ENCODE results near the gene POLA2. TPM values are rescaled to one million over a fixed set of nuclear protein-coding genes. Genes with fewer than 3 reads are reported as not detected.
"Not testable (repeated sequence)": the region's sequence is repeated elsewhere in the genome, so short reads cannot be mapped to it uniquely, and the experiment has no call there.

The POLA2 gene
- total RNA-seq, 1 donor from 2014 or later = 5.2 TPM

GRCh38 chr11:65227879-65228278 lies 33.9 kb upstream of the POLA2 start:
- DNase-seq (ENCODE audit: low read depth) (no peak), FAIRE-seq (no peak)
- Histone ChIP-seq H3K9me3 (ENCODE audit: insufficient read depth, low read depth, low read length) (peaks cover 3% of the 10 kb centered on the region), H3K4me3 (ENCODE audit: insufficient read depth, low read depth, low read length) (no peak overlapping the region), H2AFZ (ENCODE audit: low read depth, low read length) (no peak overlapping the region), H3K9ac (ENCODE audit: low read length) (no peak overlapping the region), H3K27me3 (ENCODE audit: insufficient read depth, low read length) (no peaks in the 10 kb centered on the region), H4K20me1 (ENCODE audit: insufficient read depth, low read length) (no peaks in the 10 kb centered on the region), H3K79me2 (ENCODE audit: insufficient read depth, low read length) (no peaks in the 10 kb centered on the region), H3K27ac (ENCODE audit: low read depth, low read length) (no peak overlapping the region), H3K4me2 (ENCODE audit: low read length) (no peak overlapping the region), H3K4me1 (ENCODE audit: insufficient read depth, low read length) (peaks cover 14% of the 10 kb centered on the region), H3K36me3 (ENCODE audit: insufficient read depth, low read length) (no peaks in the 10 kb centered on the region)
- H3K4me1 Mint-ChIP-seq (ENCODE audit: low read depth, unreplicated experiment) = peaks cover 14% of the 10 kb centered on the region
- TF ChIP-seq, protein P1, sequence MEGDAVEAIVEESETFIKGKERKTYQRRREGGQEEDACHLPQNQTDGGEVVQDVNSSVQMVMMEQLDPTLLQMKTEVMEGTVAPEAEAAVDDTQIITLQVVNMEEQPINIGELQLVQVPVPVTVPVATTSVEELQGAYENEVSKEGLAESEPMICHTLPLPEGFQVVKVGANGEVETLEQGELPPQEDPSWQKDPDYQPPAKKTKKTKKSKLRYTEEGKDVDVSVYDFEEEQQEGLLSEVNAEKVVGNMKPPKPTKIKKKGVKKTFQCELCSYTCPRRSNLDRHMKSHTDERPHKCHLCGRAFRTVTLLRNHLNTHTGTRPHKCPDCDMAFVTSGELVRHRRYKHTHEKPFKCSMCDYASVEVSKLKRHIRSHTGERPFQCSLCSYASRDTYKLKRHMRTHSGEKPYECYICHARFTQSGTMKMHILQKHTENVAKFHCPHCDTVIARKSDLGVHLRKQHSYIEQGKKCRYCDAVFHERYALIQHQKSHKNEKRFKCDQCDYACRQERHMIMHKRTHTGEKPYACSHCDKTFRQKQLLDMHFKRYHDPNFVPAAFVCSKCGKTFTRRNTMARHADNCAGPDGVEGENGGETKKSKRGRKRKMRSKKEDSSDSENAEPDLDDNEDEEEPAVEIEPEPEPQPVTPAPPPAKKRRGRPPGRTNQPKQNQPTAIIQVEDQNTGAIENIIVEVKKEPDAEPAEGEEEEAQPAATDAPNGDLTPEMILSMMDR (IDR thresholded peaks at IDR 0.05; ENCODE audit: insufficient read depth, low read depth, low read length) = no peak
- no peak for TF ChIP-seq EZH2 (IDR thresholded peaks at IDR 0.05; ENCODE audit: insufficient read depth, low read length)
- no peak overlapping the region for H3K27ac Mint-ChIP-seq (ENCODE audit: unreplicated experiment)
- peaks cover 3% of the 10 kb centered on the region for H3K9me3 Mint-ChIP-seq (ENCODE audit: unreplicated experiment)
- no peak overlapping the region for H3K4me3 Mint-ChIP-seq (ENCODE audit: unreplicated experiment)
- peaks cover 6% of the 10 kb centered on the region for H3K36me3 Mint-ChIP-seq (ENCODE audit: low read depth, unreplicated experiment)
- no peaks in the 10 kb centered on the region for H3K27me3 Mint-ChIP-seq (ENCODE audit: low read depth, unreplicated experiment)

GRCh38 chr11:65236194-65237059 lies 25.3 kb upstream of the POLA2 start:
- H3K4me1 ChIP-seq (ENCODE audit: insufficient read depth, low read length) = no peaks in the 10 kb centered on the region
- TF ChIP-seq, protein P1 (IDR thresholded peaks at IDR 0.05; ENCODE audit: insufficient read depth, low read depth, low read length) = no peak
- no peak for TF ChIP-seq EZH2 (IDR thresholded peaks at IDR 0.05; ENCODE audit: insufficient read depth, low read length)
- no peak for DNase-seq (ENCODE audit: low read depth)
- H2AFZ ChIP-seq (ENCODE audit: low read depth, low read length) = no peak overlapping the region
- H3K9ac ChIP-seq (ENCODE audit: low read length) = no peak overlapping the region
- H3K4me3 Mint-ChIP-seq (ENCODE audit: unreplicated experiment) = no peak overlapping the region
- no peak overlapping the region for H3K4me3 ChIP-seq (ENCODE audit: insufficient read depth, low read depth, low read length)
- H3K36me3 Mint-ChIP-seq (ENCODE audit: low read depth, unreplicated experiment) = peaks cover 1% of the 10 kb centered on the region
- no peaks in the 10 kb centered on the region for H3K4me1 Mint-ChIP-seq (ENCODE audit: low read depth, unreplicated experiment)
- no peak overlapping the region for H3K27ac Mint-ChIP-seq (ENCODE audit: unreplicated experiment)
- H3K9me3 Mint-ChIP-seq (ENCODE audit: unreplicated experiment) = peaks cover 2% of the 10 kb centered on the region
- H3K9me3 ChIP-seq (ENCODE audit: insufficient read depth, low read depth, low read length) = no peaks in the 10 kb centered on the region
- H3K27me3 ChIP-seq (ENCODE audit: insufficient read depth, low read length) = no peaks in the 10 kb centered on the region
- no peaks in the 10 kb centered on the region for H3K79me2 ChIP-seq (ENCODE audit: insufficient read depth, low read length)
- no peaks in the 10 kb centered on the region for H3K36me3 ChIP-seq (ENCODE audit: insufficient read depth, low read length)
- no peak overlapping the region for H3K27ac ChIP-seq (ENCODE audit: low read depth, low read length)
- no peak overlapping the region for H3K4me2 ChIP-seq (ENCODE audit: low read length)
- peaks cover 5% of the 10 kb centered on the region for H3K27me3 Mint-ChIP-seq (ENCODE audit: low read depth, unreplicated experiment)
- no peaks in the 10 kb centered on the region for H4K20me1 ChIP-seq (ENCODE audit: insufficient read depth, low read length)
- no peak for FAIRE-seq

DNA sequence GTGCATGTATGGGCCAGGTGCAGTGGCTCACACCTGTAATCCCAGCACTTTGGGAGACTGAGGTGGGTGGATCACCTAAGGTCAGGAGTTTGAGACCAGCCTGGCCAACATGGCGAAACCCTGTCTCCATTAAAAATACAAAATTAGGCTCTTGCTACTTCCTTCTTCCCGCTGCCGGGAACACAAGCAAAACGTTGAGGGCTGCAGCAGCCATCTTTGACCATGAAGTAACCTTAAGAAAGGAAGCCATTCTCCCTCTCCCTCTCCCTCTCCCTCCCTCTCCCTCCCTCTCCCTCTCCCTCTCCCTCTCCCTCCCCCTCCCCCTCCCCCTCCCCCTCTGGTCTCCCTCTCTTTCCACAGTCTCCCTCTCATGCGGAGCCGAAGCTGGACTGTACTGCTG lies 23.5 kb upstream of the POLA2 start:
- not testable (repeated sequence) for H3K4me1 ChIP-seq (ENCODE audit: insufficient read depth, low read length); H3K27me3 ChIP-seq (ENCODE audit: insufficient read depth, low read length); FAIRE-seq; H3K36me3 ChIP-seq (ENCODE audit: insufficient read depth, low read length); H3K9me3 ChIP-seq (ENCODE audit: insufficient read depth, low read depth, low read length); H3K9ac ChIP-seq (ENCODE audit: low read length); H2AFZ ChIP-seq (ENCODE audit: low read depth, low read length); DNase-seq (ENCODE audit: low read depth); H3K27ac Mint-ChIP-seq (ENCODE audit: unreplicated experiment); H3K36me3 Mint-ChIP-seq (ENCODE audit: low read depth, unreplicated experiment); H3K27ac ChIP-seq (ENCODE audit: low read depth, low read length); H3K4me2 ChIP-seq (ENCODE audit: low read length); H3K4me3 Mint-ChIP-seq (ENCODE audit: unreplicated experiment); H3K4me1 Mint-ChIP-seq (ENCODE audit: low read depth, unreplicated experiment); H3K79me2 ChIP-seq (ENCODE audit: insufficient read depth, low read length); H3K9me3 Mint-ChIP-seq (ENCODE audit: unreplicated experiment); H3K4me3 ChIP-seq (ENCODE audit: insufficient read depth, low read depth, low read length); H4K20me1 ChIP-seq (ENCODE audit: insufficient read depth, low read length)
- H3K27me3 Mint-ChIP-seq (ENCODE audit: low read depth, unreplicated experiment) = peaks cover 12% of the 10 kb centered on the region

All from astrocyte (in vitro differentiated cells and primary cell).